Neuronal stem cell (in vitro differentiated cells): Measurements from ENCODE around the gene LYPD8.
"Not testable (repeated sequence)": the region's sequence is repeated elsewhere in the genome, so short reads cannot be mapped to it uniquely, and the experiment has no call there.

Source experiments
- DNase-seq: peaks from one replicate; pipeline ENCODE4 v3.0.0-alpha.2; 2013; ENCODE audit warnings: low spot score
- H2AFZ ChIP-seq: one replicate; pipeline ENCODE4 v1.6.1; 2013; ENCODE audit warnings: mild to moderate bottlenecking, low read length, inconsistent platforms
- H2AK5ac ChIP-seq: 2 replicates; pipeline ENCODE4 v1.6.1; 2013; ENCODE audit warnings: low read depth, mild to moderate bottlenecking, inconsistent platforms, low read length, moderate library complexity, mixed read lengths
- H2BK120ac ChIP-seq: 2 replicates; pipeline ENCODE4 v1.6.1; 2013; ENCODE audit warnings: low read depth, mild to moderate bottlenecking, inconsistent platforms, low read length, moderate library complexity, mixed read lengths
- H2BK12ac ChIP-seq: one replicate; pipeline ENCODE4 v1.6.1; 2013; ENCODE audit warnings: low read length, inconsistent platforms
- H2BK15ac ChIP-seq: 2 replicates; pipeline ENCODE4 v1.6.1; 2013; ENCODE audit warnings: mild to moderate bottlenecking, low read length, inconsistent platforms, mixed read lengths
- H2BK5ac ChIP-seq: one replicate; pipeline ENCODE4 v1.6.1; 2013; ENCODE audit warnings: inconsistent platforms, mild to moderate bottlenecking, low read length, moderate library complexity
- H3K14ac ChIP-seq: one replicate; pipeline ENCODE4 v1.6.1; 2013; ENCODE audit warnings: low read length, inconsistent platforms
- H3K18ac ChIP-seq: 2 replicates; pipeline ENCODE4 v1.6.1; 2013; ENCODE audit warnings: low read length, inconsistent platforms
- H3K23ac ChIP-seq: 2 replicates; pipeline ENCODE4 v1.6.1; 2013; ENCODE audit warnings: low read depth, mild to moderate bottlenecking, mixed read lengths, low read length, inconsistent platforms; ENCODE audit not compliant: poor library complexity
- H3K27ac ChIP-seq: replicated peaks from 3 replicates; pipeline ENCODE4 v1.5.1; 2013; ENCODE audit warnings: low read length, inconsistent platforms
- H3K27me3 ChIP-seq, 3 experiments: 2 replicates each; pipeline ENCODE4 v1.6.1; 2013; ENCODE audit warnings: low read length in 3 of 3, mild to moderate bottlenecking in 2 of 3, inconsistent platforms in 1 of 3, low read depth in 1 of 3, mixed read lengths in 1 of 3, moderate library complexity in 1 of 3; ENCODE audit not compliant: control insufficient read depth in 3 of 3, insufficient read depth in 3 of 3
- H3K36me3 ChIP-seq, 2 donors: replicated peaks in 1 of 2; 2 replicates each; pipeline ENCODE4 v1.6.1; 2013; ENCODE audit warnings: low read length in 2 of 2; ENCODE audit not compliant: control insufficient read depth in 2 of 2, insufficient read depth in 2 of 2
- H3K4ac ChIP-seq: 2 replicates; pipeline ENCODE4 v1.6.1; 2013; ENCODE audit warnings: inconsistent platforms, mild to moderate bottlenecking, low read length, moderate library complexity
- H3K4me1 ChIP-seq, 2 donors: 1 replicate in 1 of 2; 2 replicates in 1 of 2; pipeline ENCODE4 v1.6.1; 2013; ENCODE audit warnings: low read length in 2 of 2, low read depth in 1 of 2; ENCODE audit not compliant: control insufficient read depth in 2 of 2, insufficient read depth in 1 of 2
- H3K4me2 ChIP-seq: one replicate; pipeline ENCODE4 v1.6.1; 2013; ENCODE audit warnings: mild to moderate bottlenecking, low read length, inconsistent platforms; ENCODE audit not compliant: insufficient read depth, poor library complexity, severe bottlenecking
- H3K4me3 ChIP-seq, 2 donors: 2 replicates each; pipeline ENCODE4 v1.5.1; 2013; ENCODE audit warnings: low read length in 2 of 2, mild to moderate bottlenecking in 2 of 2, inconsistent platforms in 1 of 2, moderate library complexity in 1 of 2
- H3K79me1 ChIP-seq: one replicate; pipeline ENCODE4 v1.6.1; 2013; ENCODE audit warnings: low read depth, mild to moderate bottlenecking, inconsistent platforms, low read length, moderate library complexity
- H3K9ac ChIP-seq: one replicate; pipeline ENCODE4 v1.6.1; 2013; ENCODE audit warnings: mild to moderate bottlenecking, low read depth, low read length, inconsistent platforms; ENCODE audit not compliant: poor library complexity
- H3K9me3 ChIP-seq, 2 donors: replicated peaks in 1 of 2; 2 replicates each; pipeline versions ENCODE3 to v1.6.1; 2013; ENCODE audit warnings: low read length in 2 of 2, mild to moderate bottlenecking in 2 of 2, inconsistent platforms in 1 of 2, low read depth in 1 of 2, mixed read lengths in 1 of 2, moderate library complexity in 1 of 2; ENCODE audit not compliant: control insufficient read depth in 2 of 2, insufficient read depth in 1 of 2
- H4K8ac ChIP-seq: one replicate; pipeline ENCODE4 v1.6.1; 2013; ENCODE audit warnings: low read depth, mild to moderate bottlenecking, inconsistent platforms, low read length, moderate library complexity
- H4K91ac ChIP-seq: one replicate; pipeline ENCODE4 v1.6.1; 2013; ENCODE audit warnings: low read length, low read depth, mild to moderate bottlenecking, inconsistent platforms; ENCODE audit not compliant: poor library complexity
- WGBS, 2 donors: extraction: QIAGEN DNeasy Blood & Tissue Kit; methylation state at CpG; one replicate each; pipeline ENCODE4 v1.1.7; 2013; ENCODE audit warnings: missing lambda C conversion rate in 2 of 2, mixed read lengths in 1 of 2; ENCODE audit not compliant: insufficient read length in 2 of 2, insufficient replicate concordance in 1 of 2; ENCODE audit errors: extremely low coverage in 2 of 2; 5-methylcytosine and 5-hydroxymethylcytosine counted together

Gene LYPD8

DNA sequence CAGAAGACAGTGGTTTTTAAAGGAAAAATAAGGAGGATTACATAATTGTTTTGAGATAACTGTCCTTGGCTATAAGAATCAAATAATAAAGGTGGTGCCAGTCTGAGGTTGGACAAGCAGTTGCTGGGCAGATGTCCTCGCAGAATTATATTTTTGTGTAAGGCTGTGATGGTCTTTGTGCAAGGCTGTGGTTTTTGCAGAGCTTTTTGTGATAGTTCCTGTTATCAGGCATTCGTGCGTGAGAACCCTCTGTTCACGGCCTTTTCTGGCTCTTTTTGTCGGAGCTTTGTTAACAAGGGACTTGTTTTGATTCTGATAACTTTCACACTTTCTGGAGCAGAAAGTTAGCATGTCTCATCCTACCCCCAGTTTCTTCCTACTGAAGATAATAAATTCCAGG is 36.8 kb upstream of the LYPD8 start:
- Histone ChIP-seq H2AFZ (no peak overlapping the region), H2BK12ac (no peak overlapping the region), H3K36me3 (no peaks in the 10 kb centered on the region), H2BK120ac (no peak overlapping the region), H3K79me1 (no peaks in the 10 kb centered on the region), H3K9ac (no peak overlapping the region), H3K4me3 (no peak overlapping the region), H2BK15ac (no peak overlapping the region), H3K4ac (no peak overlapping the region), H2AK5ac (no peak overlapping the region), H3K4me2 (no peak overlapping the region), H3K4me1 (no peaks in the 10 kb centered on the region), H3K18ac (no peak overlapping the region), H3K14ac (no peak overlapping the region), H3K23ac (no peak overlapping the region), H2BK5ac (no peak overlapping the region), H3K27ac (no peak overlapping the region), H3K27me3 (no peaks in the 10 kb centered on the region), H4K91ac (no peak overlapping the region), H3K9me3 (peaks cover 0 to 10% of the 10 kb centered on the region in 2 donors), H4K8ac (no peak overlapping the region)
- DNase-seq: no peak
- no CpG with 5 or more reads among the region's 5 CpGs for WGBS, 2 donors

GRCh38 chr1:248791010-248791409 is 35.5 kb upstream of the LYPD8 start:
- H2BK15ac ChIP-seq: no peak overlapping the region
- no peak overlapping the region for H3K4ac ChIP-seq
- no peak overlapping the region for H2BK120ac ChIP-seq
- H3K79me1 ChIP-seq: no peaks in the 10 kb centered on the region
- H3K27me3 ChIP-seq: no peaks in the 10 kb centered on the region
- no CpG with 5 or more reads among the region's 4 CpGs for WGBS, 2 donors
- H2BK12ac ChIP-seq: no peak overlapping the region
- H3K23ac ChIP-seq: no peak overlapping the region
- no peak overlapping the region for H3K4me3 ChIP-seq
- H3K4me2 ChIP-seq: no peak overlapping the region
- no peaks in the 10 kb centered on the region for H3K4me1 ChIP-seq
- H3K9ac ChIP-seq: no peak overlapping the region
- no peak overlapping the region for H2AFZ ChIP-seq
- H3K36me3 ChIP-seq: no peaks in the 10 kb centered on the region
- no peak overlapping the region for H2BK5ac ChIP-seq
- no peak overlapping the region for H4K8ac ChIP-seq
- no peak overlapping the region for H4K91ac ChIP-seq
- no peak overlapping the region for H3K27ac ChIP-seq
- no peak for DNase-seq
- H3K14ac ChIP-seq: no peak overlapping the region
- no peak overlapping the region for H3K18ac ChIP-seq
- peaks cover 0 to 15% of the 10 kb centered on the region in 2 donors for H3K9me3 ChIP-seq
- no peak overlapping the region for H2AK5ac ChIP-seq

DNA sequence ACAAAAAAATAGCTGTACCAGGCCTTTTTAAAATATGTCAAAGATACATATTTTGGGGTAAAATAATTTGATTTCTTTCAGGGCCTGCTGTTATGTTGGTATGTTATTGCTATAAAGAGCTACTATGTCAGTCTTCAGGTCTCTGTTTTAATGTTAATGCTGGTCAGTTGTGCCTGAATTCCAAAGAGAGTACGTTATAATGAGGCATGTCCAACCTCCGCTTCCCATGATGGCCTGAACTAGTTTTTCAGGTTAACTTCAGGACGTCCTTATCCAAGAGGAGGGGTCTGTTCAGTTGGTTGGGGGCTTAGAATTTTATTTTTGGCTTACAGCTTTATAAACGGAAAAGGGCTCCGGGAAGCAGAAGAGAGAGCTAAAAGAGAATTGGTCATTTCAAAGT is 34.9 kb upstream of the LYPD8 start:
- Histone ChIP-seq H3K27me3 (no peaks in the 10 kb centered on the region), H3K9ac (no peak overlapping the region), H3K18ac (no peak overlapping the region), H2BK120ac (no peak overlapping the region), H2AFZ (no peak overlapping the region), H2BK12ac (no peak overlapping the region), H3K4me3 (no peak overlapping the region), H3K14ac (no peak overlapping the region), H3K79me1 (no peaks in the 10 kb centered on the region), H3K4ac (no peak overlapping the region), H3K23ac (no peak overlapping the region), H2BK5ac (no peak overlapping the region), H3K9me3 (peaks cover 0 to 15% of the 10 kb centered on the region in 2 donors), H3K27ac (no peak overlapping the region), H3K4me1 (no peaks in the 10 kb centered on the region), H2BK15ac (no peak overlapping the region), H3K4me2 (no peak overlapping the region), H4K91ac (no peak overlapping the region), H3K36me3 (no peaks in the 10 kb centered on the region), H2AK5ac (no peak overlapping the region), H4K8ac (no peak overlapping the region)
- no peak for DNase-seq
- no CpG with 5 or more reads among the region's 5 CpGs for WGBS, 2 donors

DNA sequence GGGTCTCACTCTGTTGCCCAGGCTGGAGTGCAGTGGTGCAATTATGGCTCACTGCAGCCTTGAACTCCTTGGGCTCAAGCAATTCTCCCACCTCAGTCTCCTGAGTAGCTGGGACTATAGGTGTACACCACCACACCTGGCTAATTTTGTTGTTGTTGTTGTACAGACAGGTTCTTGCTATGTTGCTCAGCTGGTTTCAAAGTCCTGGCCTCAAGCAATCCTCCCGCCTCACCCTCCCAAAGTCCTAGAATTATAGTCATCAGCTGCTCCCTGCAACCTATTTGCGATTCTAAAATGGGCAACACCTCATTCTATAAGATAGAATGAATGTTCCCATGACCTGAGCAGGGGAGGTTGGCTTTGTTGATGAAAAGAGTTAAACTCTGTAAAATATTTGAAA is 33.8 kb upstream of the LYPD8 start:
- not testable (repeated sequence) for H3K27ac ChIP-seq, H3K36me3 ChIP-seq
- WGBS, 2 donors: no CpG with 5 or more reads among the region's 2 CpGs

More for the DNA sequence above, 33.8 kb upstream of the LYPD8 start:
- not testable (repeated sequence) for DNase-seq, H3K27me3 ChIP-seq, H3K4ac ChIP-seq, H4K8ac ChIP-seq, H2BK15ac ChIP-seq, H3K23ac ChIP-seq, H2AK5ac ChIP-seq, H3K14ac ChIP-seq, H3K18ac ChIP-seq, H3K4me2 ChIP-seq, H3K9ac ChIP-seq, H2BK120ac ChIP-seq, H2BK5ac ChIP-seq, H2BK12ac ChIP-seq, H4K91ac ChIP-seq, H3K4me1 ChIP-seq, H3K4me3 ChIP-seq, H2AFZ ChIP-seq, H3K79me1 ChIP-seq
- H3K9me3 ChIP-seq: peaks cover 0 to 19% of the 10 kb centered on the region in 2 donors
